Testis (tissue), 3 donors: Measurements from ENCODE around the gene ABITRAM. TPM values are rescaled to one million over a fixed set of nuclear protein-coding genes. Genes with fewer than 3 reads are reported as not detected.
"Not testable (repeated sequence)": the region's sequence is repeated elsewhere in the genome, so short reads cannot be mapped to it uniquely, and the experiment has no call there.

Experiments
- DNase-seq: peaks from one replicate; pipeline ENCODE4 v3.0.0-alpha.2; 2019
- H3K27ac ChIP-seq, 2 donors: fragments of 200-600 bp; sonication (generic); one replicate each; pipeline ENCODE4 v1.5.1; 2019
- H3K27me3 ChIP-seq: fragments of 200-600 bp; sonication (generic); one replicate; pipeline ENCODE4 v1.5.1; 2019
- H3K36me3 ChIP-seq: fragments of 200-600 bp; sonication (generic); one replicate; pipeline ENCODE4 v1.5.1; 2017; ENCODE audit warnings: low read depth; ENCODE audit errors: missing control alignments
- H3K4me1 ChIP-seq: fragments of 200-600 bp; sonication (generic); one replicate; pipeline ENCODE4 v1.5.1; 2019
- H3K4me3 ChIP-seq, 2 donors: fragments of 200-600 bp; sonication (generic); one replicate each; pipeline ENCODE4 v1.5.1; 2017 to 2019
- H3K9me3 ChIP-seq: fragments of 200-600 bp; sonication (generic); one replicate; pipeline ENCODE4 v1.5.1; 2017
- CTCF ChIP-seq, 3 experiments: fragments of 450-650 bp in 2 of 3; fragments of 200-600 bp in 1 of 3; sonication (generic) in 1 of 3; IDR thresholded peaks; one replicate each; pipeline ENCODE4 v1.5.1; 2016 to 2019; ENCODE audit warnings: antibody characterized with exemption in 3 of 3, mild to moderate bottlenecking in 2 of 3, moderate library complexity in 1 of 3
- POLR2A ChIP-seq: fragments of 450-650 bp; IDR thresholded peaks from one replicate; pipeline ENCODE4 v1.6.1; 2017; ENCODE audit warnings: antibody characterized with exemption, mild to moderate bottlenecking, moderate library complexity
- WGBS, 2 donors: methylation state at CpG; one replicate each; pipeline ENCODE4 v1.1.5; 2018; 5-methylcytosine and 5-hydroxymethylcytosine counted together
- intact Hi-C: fragments of 100-400 bp; cut with DNase I; formaldehyde crosslinking; loops from one replicate; pipeline ENCODE4 v1.15.1; 2023; ENCODE audit warnings: low total_unique reads
- polyA plus RNA-seq: library from polyadenylated mRNA; stranded (reverse); fragments of 350-450 nt; fragmentation: Illumina TruSeq; extraction: RNeasy Lipid Tissue Mini Kit (QIAGEN cat#74804); gene quantifications from one replicate; pipeline ENCODE4 v1.2.3, GENCODE V29; 2014; ENCODE audit warnings: low read depth, low replicate concordance; ENCODE audit not compliant: insufficient read depth
- total RNA-seq, 2 donors: library from RNA; depleted of rRNA; stranded (reverse); fragments of >200 nt; gene quantifications; one replicate each; pipeline ENCODE4 v1.2.3, GENCODE V29; 2016

Gene ABITRAM
- total and polyA plus RNA-seq, 3 donors from 2014 or later: 8.6 to 33.3 (median 18.3) TPM

- Histone ChIP-seq H3K4me3 (no peak overlapping the region), H3K27me3 (no peaks in the 10 kb centered on the region), H3K9me3 (no peaks in the 10 kb centered on the region), H3K4me1 (no peaks in the 10 kb centered on the region), H3K36me3 (no peaks in the 10 kb centered on the region), H3K27ac (no peak overlapping the region)
- WGBS, 2 donors: 88 to 91% methylated on average over 4 of the region's 4 CpGs
- no peak for DNase-seq
- intact Hi-C loops: no loop called here
- TF ChIP-seq POLR2A: no peak
- no peak for TF ChIP-seq CTCF (IDR thresholded peaks at IDR 0.05)
These were observed 39.8 kb upstream of the ABITRAM start for GRCh38 chr9:108894225-108894997.

- Histone ChIP-seq H3K4me3 (no peak overlapping the region), H3K27ac (no peak overlapping the region), H3K9me3 (no peaks in the 10 kb centered on the region), H3K4me1 (no peaks in the 10 kb centered on the region), H3K27me3 (no peaks in the 10 kb centered on the region), H3K36me3 (no peaks in the 10 kb centered on the region)
- intact Hi-C loops: no loop called here
- no peak for DNase-seq
- 89 to 96% methylated on average over 2 of the region's 2 CpGs for WGBS, 2 donors
- no peak for TF ChIP-seq POLR2A
- no peak for TF ChIP-seq CTCF (IDR thresholded peaks at IDR 0.05)
These were observed 36.7 kb upstream of the ABITRAM start for GRCh38 chr9:108897324-108898096.

- H3K27ac ChIP-seq, H3K9me3 ChIP-seq, H3K27me3 ChIP-seq, H3K4me3 ChIP-seq, intact Hi-C loops, DNase-seq, H3K36me3 ChIP-seq, H3K4me1 ChIP-seq: not testable (repeated sequence)
- WGBS, 2 donors: 93 to 95% methylated on average over 8 of the region's 8 CpGs
These were observed 35.0 kb upstream of the ABITRAM start for GRCh38 chr9:108899023-108899695.

DNA sequence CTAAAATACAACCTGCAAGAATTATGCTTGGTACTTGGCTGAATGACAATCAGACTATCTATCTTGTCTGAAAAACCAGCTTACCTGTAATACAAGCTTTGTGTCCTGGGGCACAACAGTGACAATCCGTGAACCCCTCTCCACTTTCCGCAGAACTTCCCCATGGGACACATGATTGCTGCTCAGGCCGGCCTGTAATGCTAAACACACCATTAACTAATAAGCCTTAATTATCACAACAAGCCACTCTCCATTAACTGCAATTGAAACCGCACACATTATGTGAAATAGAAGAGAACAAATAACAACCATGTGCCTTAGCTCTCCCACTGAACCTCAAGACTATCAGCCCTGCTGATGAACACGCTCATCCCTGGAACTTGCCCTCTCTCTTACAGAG, 34.0 kb upstream of the ABITRAM start:
- TF ChIP-seq POLR2A: no peak
- TF ChIP-seq CTCF (IDR thresholded peaks at IDR 0.05): no peak
- Histone ChIP-seq H3K4me1 (no peaks in the 10 kb centered on the region), H3K9me3 (no peaks in the 10 kb centered on the region), H3K27ac (no peak overlapping the region), H3K27me3 (no peaks in the 10 kb centered on the region), H3K4me3 (no peak overlapping the region), H3K36me3 (no peaks in the 10 kb centered on the region)
- intact Hi-C loops: no loop called here
- DNase-seq: no peak
- WGBS, 2 donors: 91 to 94% methylated on average over 5 of the region's 5 CpGs

DNA sequence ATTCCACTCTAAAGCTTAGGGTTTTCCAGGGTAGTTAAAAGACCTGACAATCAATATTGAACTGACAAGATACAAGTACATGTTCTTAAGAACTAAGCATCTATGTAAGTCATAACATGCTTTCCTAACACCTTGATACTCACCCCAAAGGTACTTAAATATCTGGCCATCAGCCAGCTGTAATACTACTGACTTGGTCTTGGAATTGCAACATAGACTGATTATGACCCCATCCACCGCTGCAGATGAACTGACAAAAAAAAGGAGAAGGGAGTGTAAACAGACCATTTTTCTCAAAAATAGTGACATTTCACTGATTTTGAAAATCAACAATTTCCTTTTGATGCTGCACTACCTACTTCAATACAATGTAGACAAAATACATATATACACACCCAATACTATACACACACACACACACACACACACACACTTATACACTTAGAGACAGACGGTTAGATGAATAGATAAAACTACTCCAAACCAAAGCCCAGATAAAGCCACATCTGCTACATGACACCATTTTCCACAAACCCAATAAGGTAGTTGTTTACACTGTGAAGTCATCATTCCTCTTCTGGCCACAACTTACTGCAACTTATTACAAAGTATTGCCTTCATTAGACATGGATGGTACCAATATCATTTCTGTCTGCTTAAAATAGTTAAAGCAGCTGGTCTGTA, 30.6 kb upstream of the ABITRAM start:
- Histone ChIP-seq H3K4me3 (no peak overlapping the region), H3K9me3 (no peaks in the 10 kb centered on the region), H3K4me1 (no peaks in the 10 kb centered on the region), H3K27ac (no peak overlapping the region), H3K36me3 (no peaks in the 10 kb centered on the region), H3K27me3 (no peaks in the 10 kb centered on the region)
- DNase-seq: no peak
- WGBS, 2 donors: 91 to 92% methylated on average over 2 of the region's 2 CpGs
- intact Hi-C loops: no loop called here
- TF ChIP-seq POLR2A: no peak
- no peak for TF ChIP-seq CTCF (IDR thresholded peaks at IDR 0.05)
